ENCODE data around the gene APOBR. TPM values are rescaled to one million over a fixed set of nuclear protein-coding genes. Genes with fewer than 3 reads are reported as not detected.
"Not testable (repeated sequence)": the region's sequence is repeated elsewhere in the genome, so short reads cannot be mapped to it uniquely, and the experiment has no call there.

The APOBR gene
- polyA plus RNA-seq, 3 donors, result 1.9 to 48.6 (median 3.8) TPM

DNA sequence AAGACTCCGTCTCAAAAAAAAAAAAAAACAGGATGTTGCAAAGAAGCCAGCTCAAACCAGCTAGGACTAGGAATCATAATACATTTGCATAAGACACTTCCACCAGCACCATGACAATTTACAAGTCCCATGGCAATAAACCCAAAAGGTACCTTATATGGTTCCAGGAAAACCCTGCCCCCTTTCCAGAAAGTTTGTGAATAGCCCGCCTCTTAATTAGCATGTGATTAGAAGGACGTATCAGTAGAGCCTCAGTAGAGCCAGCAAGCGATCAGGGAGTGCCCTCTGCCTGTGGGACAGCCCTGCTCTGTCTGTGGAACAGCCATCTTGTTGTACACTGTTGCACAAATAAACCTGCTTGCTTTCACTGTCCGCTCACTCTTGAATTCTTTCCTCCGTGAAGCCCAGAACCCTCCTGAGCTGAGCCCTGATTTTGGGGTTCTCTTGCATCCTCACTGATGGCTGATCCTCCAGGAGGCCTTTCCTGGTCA lies 30.3 kb downstream of the APOBR start:
- Mint-ChIP-seq H3K27me3 (ENCODE audit: low read depth in 3 of 3) (peaks cover 0 to 8% (median 0%) of the 10 kb centered on the region in 3 donors), H3K27ac (peak overlapping the region; percentile 37 to 92 (median 79)), H3K9me3 (peaks cover 0 to 3% (median 0%) of the 10 kb centered on the region in 7 donors), H3K4me3 (peak overlapping the region in 1 of 2 donors; percentile 46), H3K36me3 (no peaks in the 10 kb centered on the region), H3K4me1 (peaks cover 23% of the 10 kb centered on the region)
- WGBS (ENCODE audit: insufficient coverage), result 76% methylated on average over 5 of the region's 6 CpGs
- Histone ChIP-seq H3K79me2 (ENCODE audit: insufficient read depth, low read length) (no peaks in the 10 kb centered on the region), H3K9me3 (replicated peaks in 1 of 2; ENCODE audit: control insufficient read depth in 1 of 2, insufficient read depth in 1 of 2, low read length in 2 of 2) (no peaks in the 10 kb centered on the region), H3K27me3 (ENCODE audit: control insufficient read depth in 2 of 2, insufficient read depth in 2 of 2, low read length in 2 of 2) (no peaks in the 10 kb centered on the region), H4K20me1 (ENCODE audit: insufficient read depth, low read length) (no peaks in the 10 kb centered on the region), H2AFZ (ENCODE audit: insufficient read depth, low read depth, low read length, poor library complexity, severe bottlenecking) (peak overlapping the region; percentile 59), H3K4me1 (ENCODE audit: control insufficient read depth in 1 of 2, insufficient read depth in 2 of 2, low read length in 2 of 2) (peaks cover 14% of the 10 kb centered on the region in 2 donors), H3K36me3 (replicated peaks in 1 of 2; ENCODE audit: control insufficient read depth in 1 of 2, insufficient read depth in 2 of 2, low read length in 2 of 2) (no peaks in the 10 kb centered on the region), H3K4me2 (replicated peaks; ENCODE audit: extremely low read depth, low read length, poor library complexity, severe bottlenecking) (peak overlapping the region; percentile 5), H3K9ac (ENCODE audit: insufficient read depth, low read length, poor library complexity, severe bottlenecking) (no peak overlapping the region), H3K27ac (ENCODE audit: low read depth in 1 of 2, low read length in 2 of 2) (peak overlapping the region; percentile 41 to 73), H3K4me3 (replicated peaks in 1 of 3; ENCODE audit: low read depth in 2 of 3, low read length in 3 of 3) (no peak overlapping the region)
- DNase-seq, result peak; percentile 66 to 71 (median 67)
- intact Hi-C loops (cut with micrococcal nuclease), result no loop called here
- TF ChIP-seq CTCF (IDR thresholded peaks at IDR 0.05), result no peak

DNA sequence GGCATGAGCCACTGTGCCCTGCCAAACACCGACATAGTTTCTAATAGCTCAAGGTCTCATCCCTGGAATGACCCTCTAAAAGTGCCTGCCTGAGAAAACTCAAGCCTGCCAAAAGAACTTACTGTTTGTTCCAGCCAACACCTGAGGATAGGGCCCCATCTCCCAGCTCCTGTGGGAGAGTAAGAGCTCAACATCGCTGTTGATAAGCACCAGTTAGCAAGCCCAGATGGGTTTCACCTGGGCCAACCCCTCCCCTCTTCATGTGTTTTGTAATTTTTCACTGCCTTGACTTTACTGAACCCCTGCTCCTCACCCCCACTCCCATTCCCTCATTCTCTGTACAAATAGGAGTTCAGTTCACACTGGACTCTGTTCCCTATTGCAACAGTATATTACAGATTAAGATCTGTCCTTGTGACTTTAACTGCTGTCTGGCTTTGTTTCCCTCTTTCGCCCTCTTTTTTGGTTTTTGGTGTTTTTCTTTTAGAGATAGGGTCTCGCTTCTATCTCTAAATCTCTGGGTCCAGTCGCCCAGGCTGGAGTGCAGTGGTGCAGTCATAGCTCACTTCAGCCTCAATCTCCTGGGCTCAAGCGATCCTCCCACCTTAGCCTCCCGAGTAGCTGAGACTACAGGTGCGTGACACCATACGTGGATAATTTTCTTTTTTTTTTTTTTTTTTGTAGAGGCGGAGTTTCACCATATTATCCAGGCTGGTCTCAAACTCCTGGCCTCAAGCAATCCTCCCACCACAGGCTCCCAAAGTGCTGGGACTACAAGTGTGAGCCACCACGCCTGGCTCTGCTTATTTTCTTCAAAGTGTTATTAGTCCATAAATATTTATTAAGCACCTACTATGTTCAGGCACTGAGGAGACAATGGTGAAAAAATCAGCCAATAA lies 32.0 kb downstream of the APOBR start:
- Histone ChIP-seq H3K27ac (ENCODE audit: low read depth in 1 of 2, low read length in 2 of 2) (no peak overlapping the region), H4K20me1 (ENCODE audit: insufficient read depth, low read length) (no peaks in the 10 kb centered on the region), H3K36me3 (replicated peaks in 1 of 2; ENCODE audit: control insufficient read depth in 1 of 2, insufficient read depth in 2 of 2, low read length in 2 of 2) (no peaks in the 10 kb centered on the region), H3K9ac (ENCODE audit: insufficient read depth, low read length, poor library complexity, severe bottlenecking) (no peak overlapping the region), H3K4me1 (ENCODE audit: control insufficient read depth in 1 of 2, insufficient read depth in 2 of 2, low read length in 2 of 2) (peaks cover 14% of the 10 kb centered on the region in 2 donors), H2AFZ (ENCODE audit: insufficient read depth, low read depth, low read length, poor library complexity, severe bottlenecking) (no peak overlapping the region), H3K4me2 (replicated peaks; ENCODE audit: extremely low read depth, low read length, poor library complexity, severe bottlenecking) (no peak overlapping the region), H3K9me3 (replicated peaks in 1 of 2; ENCODE audit: control insufficient read depth in 1 of 2, insufficient read depth in 1 of 2, low read length in 2 of 2) (no peaks in the 10 kb centered on the region), H3K4me3 (replicated peaks in 1 of 3; ENCODE audit: low read depth in 2 of 3, low read length in 3 of 3) (no peak overlapping the region), H3K79me2 (ENCODE audit: insufficient read depth, low read length) (no peaks in the 10 kb centered on the region), H3K27me3 (ENCODE audit: control insufficient read depth in 2 of 2, insufficient read depth in 2 of 2, low read length in 2 of 2) (no peaks in the 10 kb centered on the region)
- peaks cover 0 to 1% (median 0%) of the 10 kb centered on the region in 3 donors for H3K27me3 Mint-ChIP-seq (ENCODE audit: low read depth in 3 of 3)
- DNase-seq, result no peak
- no peaks in the 10 kb centered on the region for H3K36me3 Mint-ChIP-seq
- TF ChIP-seq CTCF (IDR thresholded peaks at IDR 0.05), result no peak
- no peak overlapping the region for H3K4me3 Mint-ChIP-seq
- intact Hi-C loops (cut with micrococcal nuclease), result no loop called here
- peaks cover 15% of the 10 kb centered on the region for H3K4me1 Mint-ChIP-seq
- peak overlapping the region in 1 of 7 donors; percentile 21 for H3K27ac Mint-ChIP-seq
- WGBS (ENCODE audit: insufficient coverage), result 100% methylated on average over 1 of the region's 11 CpGs
- peaks cover 0 to 3% (median 0%) of the 10 kb centered on the region in 7 donors for H3K9me3 Mint-ChIP-seq

- peaks cover 21 to 22% of the 10 kb centered on the region in 2 donors for H3K4me1 ChIP-seq (ENCODE audit: control insufficient read depth in 1 of 2, insufficient read depth in 2 of 2, low read length in 2 of 2)
- H3K27ac ChIP-seq (ENCODE audit: low read depth in 1 of 2, low read length in 2 of 2); DNase-seq; intact Hi-C loops (cut with micrococcal nuclease); H2AFZ ChIP-seq (ENCODE audit: insufficient read depth, low read depth, low read length, poor library complexity, severe bottlenecking); H3K4me3 ChIP-seq (replicated peaks in 1 of 3; ENCODE audit: low read depth in 2 of 3, low read length in 3 of 3); H3K27me3 Mint-ChIP-seq (ENCODE audit: low read depth in 3 of 3); H3K4me3 Mint-ChIP-seq; H3K36me3 Mint-ChIP-seq; H3K9ac ChIP-seq (ENCODE audit: insufficient read depth, low read length, poor library complexity, severe bottlenecking); H4K20me1 ChIP-seq (ENCODE audit: insufficient read depth, low read length); H3K9me3 ChIP-seq (replicated peaks in 1 of 2; ENCODE audit: control insufficient read depth in 1 of 2, insufficient read depth in 1 of 2, low read length in 2 of 2); H3K27ac Mint-ChIP-seq; H3K4me2 ChIP-seq (replicated peaks; ENCODE audit: extremely low read depth, low read length, poor library complexity, severe bottlenecking); H3K27me3 ChIP-seq (ENCODE audit: control insufficient read depth in 2 of 2, insufficient read depth in 2 of 2, low read length in 2 of 2); H3K36me3 ChIP-seq (replicated peaks in 1 of 2; ENCODE audit: control insufficient read depth in 1 of 2, insufficient read depth in 2 of 2, low read length in 2 of 2); H3K9me3 Mint-ChIP-seq; H3K79me2 ChIP-seq (ENCODE audit: insufficient read depth, low read length): not testable (repeated sequence)
- peaks cover 23% of the 10 kb centered on the region for H3K4me1 Mint-ChIP-seq
- WGBS (ENCODE audit: insufficient coverage), result no CpG with 5 or more reads among the region's 7 CpGs
These were observed 32.8 kb downstream of the APOBR start for GRCh38 chr16:28527100-28527785.

Data from CD14-positive monocyte (primary cell).